A673 (cell line): Measurements from ENCODE around the gene HNRNPK. TPM values are rescaled to one million over a fixed set of nuclear protein-coding genes. Genes with fewer than 3 reads are reported as not detected.
A peak's percentile ranks its signal among the peaks of the same experiment; 100 is the strongest.

Source experiments
- BruUV-seq: library from RNA; stranded (reverse); fragments of 400-500 nt; replicated peaks from 2 replicates; lab custom pipeline; 2021; lab: Mats Ljungman, UMichigan
- CTCF ChIA-PET: fragments of 300-600 bp; sonication (Branson Sonifier 250); formaldehyde crosslinking; loops from one replicate; lab custom pipeline; 2022; ENCODE audit warnings: antibody characterized with exemption; lab: Charles Lee
- POLR2A ChIA-PET: fragments of 300-600 bp; sonication (Branson Sonifier 250); formaldehyde crosslinking; loops from one replicate; lab custom pipeline; 2022; ENCODE audit warnings: antibody characterized with exemption; ENCODE audit not compliant: low non-redundant PET; lab: Charles Lee
- DNase-seq: peaks from one replicate; pipeline ENCODE4 v3.0.0-alpha.2; 2015; ENCODE audit warnings: low spot score
- H3K27ac ChIP-seq: fragments of 200-600 bp; sonication (generic); 2 replicates; pipeline ENCODE4 v1.5.1; 2016; ENCODE audit warnings: mixed run types, low read depth, mild to moderate bottlenecking, mixed read lengths, antibody characterized with exemption, low read length; ENCODE audit not compliant: poor library complexity, severe bottlenecking
- H3K27me3 ChIP-seq: fragments of 200-600 bp; sonication (generic); replicated peaks from 2 replicates; pipeline ENCODE4 v1.6.1; 2017; ENCODE audit warnings: mixed run types, low read depth, mild to moderate bottlenecking, mixed read lengths, antibody characterized with exemption, low read length; ENCODE audit not compliant: insufficient read depth, poor library complexity
- H3K36me3 ChIP-seq: fragments of 200-600 bp; sonication (generic); 2 replicates; pipeline ENCODE4 v1.6.1; 2016; ENCODE audit warnings: mixed run types, mild to moderate bottlenecking, mixed read lengths, antibody characterized with exemption, low read length; ENCODE audit not compliant: insufficient read depth, poor library complexity, severe bottlenecking
- H3K4me1 ChIP-seq: fragments of 200-600 bp; sonication (generic); 2 replicates; pipeline ENCODE4 v1.6.1; 2017; ENCODE audit warnings: mixed run types, mild to moderate bottlenecking, mixed read lengths, antibody characterized with exemption, low read length; ENCODE audit not compliant: insufficient read depth, poor library complexity, severe bottlenecking
- H3K4me3 ChIP-seq: fragments of 200-600 bp; sonication (generic); 2 replicates; pipeline ENCODE4 v1.5.1; 2016; ENCODE audit warnings: low read depth, mixed run types, mild to moderate bottlenecking, mixed read lengths, low read length; ENCODE audit not compliant: poor library complexity, severe bottlenecking
- H3K9me3 ChIP-seq: fragments of 200-600 bp; sonication (generic); 2 replicates; pipeline ENCODE4 v1.6.1; 2016; ENCODE audit warnings: mixed run types, low read depth, mild to moderate bottlenecking, mixed read lengths, antibody characterized with exemption, low read length; ENCODE audit not compliant: poor library complexity, severe bottlenecking
- CTCF ChIP-seq: fragments of 300-800, 200-600 bp; sonication (generic); conservative IDR thresholded peaks from 2 replicates; pipeline ENCODE4 v1.5.1; 2017; ENCODE audit warnings: low read depth, mild to moderate bottlenecking, antibody characterized with exemption, low read length, moderate library complexity, mixed read lengths
- EZH2 ChIP-seq: fragments of 200-600 bp; sonication (generic); IDR thresholded peaks from 2 replicates; pipeline ENCODE4 v1.6.1; 2017; ENCODE audit warnings: borderline replicate concordance, low read depth, mild to moderate bottlenecking, mixed read lengths, antibody characterized with exemption, low read length; ENCODE audit not compliant: poor library complexity, severe bottlenecking
- intact Hi-C: fragments of 100-400 bp; cut with micrococcal nuclease; formaldehyde crosslinking; loops from one replicate; pipeline ENCODE4 v1.10.0; 2022; ENCODE audit not compliant: unreplicated experiment
- total RNA-seq: library from RNA; stranded (reverse); gene quantifications from 2 replicates; pipeline ENCODE4 v1.2.3, GENCODE V29; 2021

Gene HNRNPK
- total RNA-seq, 1 experiment from 2014 or later: 872 TPM

- no TSS peak for BruUV-seq
These were observed 39.3 kb downstream of the HNRNPK start for GRCh38 chr9:83940590-83941303.

GRCh38 chr9:83937861-83938455 is 42.1 kb downstream of the HNRNPK start:
- Histone ChIP-seq H3K4me1 (peaks cover 32% of the 10 kb centered on the region), H3K9me3 (no peaks in the 10 kb centered on the region), H3K27me3 (no peaks in the 10 kb centered on the region), H3K4me3 (no peak overlapping the region), H3K27ac (no peak overlapping the region), H3K36me3 (no peaks in the 10 kb centered on the region)
- POLR2A ChIA-PET: no interaction called here
- TF ChIP-seq CTCF (peak; percentile 68), EZH2 (no peak)
- no TSS peak for BruUV-seq
- CTCF ChIA-PET: interaction anchor here (1.0 kb wide), 1 partner anchor 323 kb away, joined by 4 read pairs; no protein-coding TSS in a partner anchor
- peak; percentile 83 for DNase-seq
- intact Hi-C loops: loop anchor here (1.0 kb wide), 3 partner anchors 235 to 377 kb away; no protein-coding TSS in a partner anchor

More at GRCh38 chr9:83940590-83941303, 39.3 kb downstream of the HNRNPK start:
- intact Hi-C loops: no loop called here
- Histone ChIP-seq H3K4me1 (peaks cover 6% of the 10 kb centered on the region), H3K9me3 (no peaks in the 10 kb centered on the region), H3K27ac (no peak overlapping the region), H3K27me3 (no peaks in the 10 kb centered on the region), H3K4me3 (no peak overlapping the region), H3K36me3 (no peaks in the 10 kb centered on the region)
- POLR2A ChIA-PET: no interaction called here
- TF ChIP-seq CTCF (no peak), EZH2 (no peak)
- no peak for DNase-seq
- CTCF ChIA-PET: no interaction called here

GRCh38 chr9:83936523-83936922 is 43.5 kb downstream of the HNRNPK start:
- intact Hi-C loops: no loop called here
- ChIA-PET CTCF (no interaction called here), POLR2A (no interaction called here)
- BruUV-seq: no TSS peak
- H3K4me3 ChIP-seq: no peak overlapping the region
- no peaks in the 10 kb centered on the region for H3K9me3 ChIP-seq
- H3K36me3 ChIP-seq: no peaks in the 10 kb centered on the region
- no peaks in the 10 kb centered on the region for H3K27me3 ChIP-seq
- peaks cover 41% of the 10 kb centered on the region for H3K4me1 ChIP-seq
- TF ChIP-seq EZH2 (no peak), CTCF (no peak)
- DNase-seq: no peak
- H3K27ac ChIP-seq: no peak overlapping the region
